HuH-7.5 (cell line): ENCODE data around the gene BRME1.
"Not testable (repeated sequence)": the region's sequence is repeated elsewhere in the genome, so short reads cannot be mapped to it uniquely, and the experiment has no call there.

Source experiments
- DNase-seq: peaks from one replicate; pipeline ENCODE4 v3.0.0; 2011; ENCODE audit warnings: low spot score

Gene BRME1

DNA sequence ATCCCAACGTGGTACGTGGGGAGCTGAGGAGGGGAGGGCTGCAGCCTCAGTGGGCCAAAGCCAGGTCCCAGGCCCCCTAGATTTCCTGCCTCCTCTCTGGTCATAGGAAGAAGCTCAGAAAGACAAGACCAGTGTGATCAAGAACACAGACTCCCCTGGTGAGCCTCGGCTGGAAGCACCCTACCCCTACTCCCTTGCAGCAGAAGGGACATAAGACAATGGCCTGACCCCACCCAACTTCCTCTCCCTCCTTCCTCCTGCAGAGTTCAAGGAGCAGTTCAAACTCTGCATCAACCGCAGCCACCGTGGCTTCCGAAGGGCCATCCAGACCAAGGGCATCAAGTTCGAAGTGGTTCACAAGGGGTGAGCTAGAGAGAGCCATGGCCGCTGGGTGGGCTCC lies 20.8 kb upstream of the BRME1 start:
- DNase-seq, result no peak

DNA sequence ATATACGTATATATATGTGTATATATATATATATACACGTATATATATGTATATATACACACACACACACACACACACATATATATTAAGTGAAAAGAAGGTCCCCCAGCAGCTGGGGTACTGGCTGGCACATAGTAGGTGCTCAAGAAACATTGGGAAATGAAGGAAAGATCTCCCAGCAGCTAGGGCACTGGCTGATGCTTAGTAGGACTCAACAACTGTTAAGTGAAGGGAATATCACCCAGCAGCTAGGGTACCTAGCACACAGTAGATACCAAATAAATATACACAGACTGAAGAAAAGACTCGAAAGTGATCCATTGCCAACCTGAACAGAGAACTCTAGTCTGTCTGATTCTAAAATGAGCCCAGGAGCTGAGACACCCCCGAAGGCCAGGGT lies 20.1 kb upstream of the BRME1 start:
- no peak for DNase-seq

- no peak for DNase-seq
These were observed 17.5 kb upstream of the BRME1 start for GRCh38 chr19:13923194-13923987.

DNA sequence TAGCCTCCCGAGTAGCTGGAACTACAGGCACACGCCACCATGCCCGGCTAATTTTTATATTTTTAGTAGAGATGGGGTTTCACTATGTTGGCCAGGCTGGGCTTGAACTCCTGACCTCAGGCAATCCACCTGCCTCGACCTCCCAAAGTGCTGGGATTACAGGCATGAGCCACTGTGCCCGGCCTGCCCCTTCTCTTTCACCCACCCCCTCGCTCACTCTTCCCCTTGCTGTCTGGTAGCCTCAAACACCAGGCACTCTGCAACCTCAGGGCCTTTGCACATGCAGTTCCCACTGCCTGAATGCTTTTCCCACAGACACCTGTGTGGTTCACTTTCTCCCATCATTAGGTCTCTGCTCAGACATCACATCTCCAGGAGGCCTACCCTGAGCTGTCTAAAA lies 16.2 kb upstream of the BRME1 start:
- not testable (repeated sequence) for DNase-seq

DNA sequence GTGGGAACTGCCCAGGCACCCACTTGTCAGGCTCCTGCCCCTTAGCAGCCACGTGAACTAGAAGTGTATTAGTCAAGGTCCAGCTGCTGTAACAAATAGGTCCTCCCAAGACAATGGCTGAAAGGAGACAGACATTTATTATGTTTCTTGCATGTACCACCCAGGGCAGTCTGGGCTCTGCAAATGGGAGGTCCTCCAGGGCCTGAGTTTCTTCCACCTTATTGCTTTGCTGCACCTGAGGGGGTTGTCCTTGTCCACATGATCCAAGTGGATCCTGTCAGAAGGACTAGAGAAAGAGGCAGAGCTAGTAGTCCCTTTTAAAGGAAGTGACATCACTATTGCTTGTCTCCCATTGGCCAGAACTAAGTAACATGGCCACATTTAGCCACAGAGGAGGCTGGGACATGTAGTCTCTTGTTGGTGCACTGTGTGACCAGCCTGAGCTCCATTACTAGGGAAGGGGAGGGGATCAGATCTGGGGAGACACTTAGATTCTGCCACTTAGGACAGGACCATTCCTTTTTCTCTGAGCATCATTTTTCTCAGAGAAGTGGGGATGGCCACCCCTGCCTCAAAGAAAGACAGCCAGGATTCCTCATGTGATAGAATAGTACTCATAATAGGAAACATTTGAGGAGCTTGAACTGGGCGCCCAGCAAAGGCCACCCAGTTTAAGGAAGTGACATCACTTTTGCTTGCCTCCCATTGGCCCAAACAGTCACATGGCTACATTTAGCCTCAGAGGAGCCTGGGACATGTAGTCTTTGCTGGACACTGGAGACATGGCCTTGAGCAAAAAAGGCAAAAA lies 15.2 kb upstream of the BRME1 start:
- DNase-seq, result no peak

GRCh38 chr19:13920524-13920923 lies 14.6 kb upstream of the BRME1 start:
- DNase-seq, result no peak

GRCh38 chr19:13918726-13919411 lies 13.0 kb upstream of the BRME1 start:
- no peak for DNase-seq

- DNase-seq, result no peak
These were observed 12.0 kb upstream of the BRME1 start for GRCh38 chr19:13917888-13918406.

GRCh38 chr19:13914777-13915176 lies 8.9 kb upstream of the BRME1 start:
- no peak for DNase-seq

DNA sequence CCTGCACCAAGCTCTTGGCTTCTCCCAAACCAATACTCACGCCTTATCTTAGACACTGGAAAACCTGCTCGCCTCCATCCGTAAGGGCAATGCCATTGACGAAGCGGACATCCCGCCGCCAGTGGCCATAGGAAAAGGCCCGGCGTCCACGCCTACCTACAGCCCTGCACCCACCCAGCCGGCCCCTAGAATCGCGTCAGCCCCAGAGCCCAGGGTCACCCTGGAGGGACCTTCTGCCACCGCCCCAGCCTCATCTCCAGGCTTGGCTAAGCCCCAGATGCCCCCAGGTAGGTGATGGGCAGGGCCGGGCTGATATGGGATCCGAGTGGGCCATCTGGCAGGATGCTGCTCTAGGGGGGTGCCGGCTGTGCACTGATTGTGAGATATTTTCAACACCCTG lies 7.4 kb upstream of the BRME1 start:
- DNase-seq, result no peak

DNA sequence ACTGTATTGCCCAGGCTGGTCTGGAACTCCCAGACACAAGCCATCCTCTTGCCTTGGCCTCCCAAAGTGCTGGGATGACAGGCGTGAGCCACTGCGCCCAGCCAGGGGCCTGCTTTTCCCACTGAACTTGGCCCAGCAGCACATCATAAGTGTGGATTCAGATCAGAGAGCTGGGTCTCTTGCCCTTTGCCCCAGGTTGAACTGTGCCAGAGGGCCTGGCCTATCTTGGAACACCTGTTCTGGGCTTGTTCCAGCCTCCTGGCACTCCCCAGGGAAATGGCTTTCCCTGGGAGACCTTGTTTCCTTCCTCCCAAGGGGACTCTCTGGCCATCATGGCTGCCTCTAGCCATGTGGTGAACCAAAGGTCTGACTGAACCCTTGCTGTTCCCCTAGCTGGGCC lies 3.5 kb upstream of the BRME1 start:
- DNase-seq, result no peak

- no peak for DNase-seq
These were observed 2.8 kb upstream of the BRME1 start for GRCh38 chr19:13908674-13909073.

- no peak for DNase-seq
These were observed 993 bp upstream of the BRME1 start for GRCh38 chr19:13906910-13907309.

GRCh38 chr19:13906521-13906904 lies 596 bp upstream of the BRME1 start:
- DNase-seq, result no peak

DNA sequence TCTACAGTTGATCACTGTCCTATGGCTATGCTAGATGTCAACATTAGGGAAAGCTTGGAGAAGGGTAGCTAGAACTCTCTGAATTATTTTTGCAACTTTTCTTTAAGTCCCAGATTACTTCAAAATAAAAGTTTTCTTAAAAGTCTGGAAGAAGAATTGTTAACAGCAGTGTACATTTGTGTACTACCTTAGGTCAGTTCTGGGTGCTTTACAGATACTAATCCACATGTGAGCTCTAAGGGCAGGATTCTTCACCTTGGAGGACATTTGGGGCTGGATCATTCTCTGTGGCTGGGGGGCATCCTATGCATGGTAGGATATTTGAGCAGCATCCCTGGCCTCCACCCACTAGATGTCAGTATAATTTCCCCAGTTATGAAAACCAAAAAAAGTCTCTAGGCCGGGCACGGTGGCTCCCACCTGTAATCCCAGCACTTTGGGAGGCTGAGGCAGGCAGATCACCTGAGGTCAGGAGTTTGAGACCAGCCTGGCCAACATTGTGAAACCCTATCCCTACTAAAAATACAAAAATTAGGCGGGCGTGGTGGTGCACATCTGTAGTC lies 2.8 kb downstream of the BRME1 start:
- DNase-seq, result no peak

GRCh38 chr19:13899912-13900584 lies 5.9 kb downstream of the BRME1 start:
- no peak for DNase-seq

GRCh38 chr19:13899393-13899792 lies 6.5 kb downstream of the BRME1 start:
- DNase-seq, result no peak

DNA sequence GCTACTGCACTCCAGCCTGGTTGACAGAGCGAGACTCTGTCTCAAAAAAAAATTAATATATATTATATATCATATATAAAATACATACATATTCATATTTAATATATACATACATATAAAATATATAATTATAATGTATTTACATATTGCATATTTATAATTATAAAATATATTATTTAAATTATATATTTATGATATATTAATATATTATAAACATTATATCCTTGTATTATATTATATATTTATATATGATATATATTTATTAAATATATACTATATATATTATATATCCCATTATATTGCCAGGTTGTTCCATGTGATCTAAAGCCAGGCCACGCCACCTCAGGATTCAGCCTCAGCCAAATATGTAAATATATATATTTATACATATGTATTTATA lies 9.7 kb downstream of the BRME1 start:
- DNase-seq, result no peak

- no peak for DNase-seq
These were observed 11.4 kb downstream of the BRME1 start for GRCh38 chr19:13894552-13894951.

GRCh38 chr19:13892870-13893269 lies 13.0 kb downstream of the BRME1 start:
- DNase-seq, result no peak

DNA sequence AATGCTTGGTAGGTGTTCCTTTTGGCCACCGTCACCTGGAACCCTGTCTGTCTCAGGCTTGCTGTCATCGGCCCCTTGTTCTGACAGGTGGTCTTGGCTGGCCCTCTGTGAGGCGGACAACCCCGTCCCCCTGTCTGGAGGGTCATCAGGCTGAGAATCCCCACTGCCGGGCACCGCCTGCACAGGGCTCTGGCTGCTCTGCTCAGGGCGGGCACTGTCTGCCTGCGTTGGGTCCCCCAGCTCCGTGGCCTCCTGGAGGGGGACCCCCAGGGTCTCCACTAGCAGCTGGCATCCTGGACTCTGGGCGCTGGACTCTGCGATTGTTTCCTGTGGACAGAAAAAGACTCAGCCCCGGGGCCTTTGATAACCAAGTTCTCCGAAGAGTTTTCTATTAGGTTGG lies 15.8 kb downstream of the BRME1 start:
- no peak for DNase-seq

DNA sequence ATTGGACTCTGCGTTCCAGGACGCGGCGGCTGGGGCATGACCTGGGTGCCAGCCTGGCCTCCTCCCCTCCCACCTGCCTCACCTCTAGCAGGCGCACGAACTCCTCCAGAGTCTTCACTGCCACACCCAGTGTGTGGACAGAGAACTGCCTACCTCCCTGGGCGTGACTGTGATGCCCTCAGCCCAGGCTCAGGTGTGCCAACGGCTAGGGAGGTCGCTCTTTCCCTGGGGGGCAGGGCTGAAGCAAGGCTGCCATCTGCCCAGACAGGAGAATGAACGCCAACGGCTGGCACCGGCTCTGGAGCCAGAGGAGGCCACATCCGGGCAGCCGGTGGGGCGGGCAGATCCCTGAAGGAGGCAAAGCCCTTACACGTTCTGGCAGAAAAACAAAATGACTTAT lies 17.6 kb downstream of the BRME1 start:
- no peak for DNase-seq
